DMS153 treated with DMSO at 0.1 percent for 48 hours (cell line): ENCODE results near the gene CDH22.

Experiments
- DNase-seq: peaks from one replicate; lab custom pipeline; 2025; ENCODE audit not compliant: unreplicated experiment; lab: John Stamatoyannopoulos, UW

CDH22 gene

GRCh38 chr20:46200582-46201570 is 107.4 kb downstream of the CDH22 start:
- DNase-seq = no peak

DNA sequence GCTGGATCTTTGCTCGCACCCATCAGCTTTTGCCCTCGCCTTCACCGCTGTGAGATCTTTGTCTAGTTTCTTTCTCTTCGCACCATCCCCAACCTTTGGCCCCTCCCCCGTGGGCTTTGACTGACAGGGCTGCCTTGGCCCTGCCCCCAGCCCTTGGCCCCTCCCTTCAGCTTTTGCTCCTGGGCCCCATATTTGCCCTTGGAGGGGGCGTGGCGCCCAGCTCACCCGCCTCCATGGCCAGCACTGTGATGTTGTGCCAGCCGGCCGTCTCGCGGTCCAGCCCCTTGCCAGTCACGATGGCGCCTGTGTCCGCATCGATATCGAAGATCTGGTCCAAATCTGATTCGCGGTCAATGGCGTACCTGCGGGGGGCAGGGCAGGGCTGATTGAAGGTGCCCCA is 109.1 kb downstream of the CDH22 start:
- no peak for DNase-seq

DNA sequence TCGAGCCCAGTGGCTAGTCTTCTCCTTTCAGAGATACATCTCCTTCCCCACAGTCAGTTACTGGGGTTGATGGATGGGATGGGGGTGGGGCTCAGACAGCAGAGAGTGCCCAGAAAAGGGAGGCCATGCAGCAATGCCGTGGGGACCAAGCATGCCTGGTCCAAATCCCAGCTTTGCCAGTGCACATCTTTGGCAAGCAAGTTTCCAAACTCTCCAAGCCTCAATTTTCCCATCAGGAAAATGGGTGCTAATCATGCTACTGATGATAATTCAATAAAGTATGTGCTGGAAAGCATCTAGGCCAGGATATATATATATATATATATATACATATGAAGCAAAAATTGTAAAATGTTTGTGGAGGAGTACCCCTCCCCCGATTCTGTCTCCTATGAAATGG is 111.3 kb downstream of the CDH22 start:
- no peak for DNase-seq

- DNase-seq = no peak
These were observed 112.8 kb downstream of the CDH22 start for GRCh38 chr20:46195264-46196036.

DNA sequence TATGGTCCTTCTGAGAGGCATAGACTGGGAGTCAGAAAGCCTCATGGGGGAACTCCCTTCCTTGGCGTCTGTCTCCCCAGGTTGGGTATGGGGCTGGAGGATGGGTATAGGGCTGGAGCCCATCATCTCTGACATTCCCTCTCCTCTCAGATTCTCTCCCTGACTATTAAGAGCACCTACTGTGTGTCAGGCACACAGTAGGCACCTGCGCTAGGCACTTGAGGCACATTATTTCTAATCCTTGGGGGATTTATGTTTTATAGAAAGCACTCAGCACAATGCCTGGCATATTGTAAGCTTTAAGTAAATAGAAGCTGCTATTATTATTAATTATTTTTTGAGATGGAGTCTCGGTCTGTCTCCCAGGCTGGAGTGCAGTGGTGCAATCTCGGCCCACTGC is 113.9 kb downstream of the CDH22 start:
- no peak for DNase-seq

GRCh38 chr20:46192376-46192944 is 115.8 kb downstream of the CDH22 start:
- no peak for DNase-seq

DNA sequence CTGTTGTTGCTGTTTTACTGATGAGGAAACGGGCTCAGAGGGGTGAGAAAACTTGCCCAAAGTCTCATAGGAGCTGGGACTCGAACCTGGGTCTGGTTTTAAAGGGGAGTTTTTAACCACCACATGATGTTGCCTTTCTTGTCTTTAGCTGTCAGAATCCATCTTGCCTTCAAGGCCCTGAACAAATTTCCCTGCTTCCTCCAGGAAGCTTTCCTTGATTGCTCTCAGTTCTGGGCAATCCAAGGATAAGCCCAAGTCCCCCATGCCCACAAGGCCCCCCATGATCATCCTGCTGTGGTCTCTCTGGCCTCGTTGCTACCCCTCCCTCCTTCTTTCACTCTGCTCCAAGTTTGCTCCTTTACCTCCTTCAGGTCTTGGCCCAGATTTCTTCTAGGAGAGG is 116.7 kb downstream of the CDH22 start:
- no peak for DNase-seq

DNA sequence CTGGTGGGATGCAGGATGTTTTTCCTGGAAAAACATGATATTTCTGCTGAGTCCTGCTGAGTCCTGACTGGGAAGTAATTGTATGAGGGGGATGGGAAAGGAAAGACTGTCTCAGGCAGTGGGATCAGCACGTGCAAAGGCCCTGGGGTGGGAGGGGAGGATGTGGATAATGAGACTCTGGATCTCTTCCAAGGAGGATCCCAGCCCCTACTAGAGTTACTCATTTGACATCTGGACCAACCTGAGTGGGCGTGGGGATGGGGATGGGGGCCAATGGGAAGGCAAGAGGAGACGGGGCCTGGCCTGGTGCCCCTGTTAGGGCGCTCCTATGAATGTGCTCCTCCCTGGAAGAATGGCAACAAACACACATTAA is 117.1 kb downstream of the CDH22 start:
- no peak for DNase-seq

DNA sequence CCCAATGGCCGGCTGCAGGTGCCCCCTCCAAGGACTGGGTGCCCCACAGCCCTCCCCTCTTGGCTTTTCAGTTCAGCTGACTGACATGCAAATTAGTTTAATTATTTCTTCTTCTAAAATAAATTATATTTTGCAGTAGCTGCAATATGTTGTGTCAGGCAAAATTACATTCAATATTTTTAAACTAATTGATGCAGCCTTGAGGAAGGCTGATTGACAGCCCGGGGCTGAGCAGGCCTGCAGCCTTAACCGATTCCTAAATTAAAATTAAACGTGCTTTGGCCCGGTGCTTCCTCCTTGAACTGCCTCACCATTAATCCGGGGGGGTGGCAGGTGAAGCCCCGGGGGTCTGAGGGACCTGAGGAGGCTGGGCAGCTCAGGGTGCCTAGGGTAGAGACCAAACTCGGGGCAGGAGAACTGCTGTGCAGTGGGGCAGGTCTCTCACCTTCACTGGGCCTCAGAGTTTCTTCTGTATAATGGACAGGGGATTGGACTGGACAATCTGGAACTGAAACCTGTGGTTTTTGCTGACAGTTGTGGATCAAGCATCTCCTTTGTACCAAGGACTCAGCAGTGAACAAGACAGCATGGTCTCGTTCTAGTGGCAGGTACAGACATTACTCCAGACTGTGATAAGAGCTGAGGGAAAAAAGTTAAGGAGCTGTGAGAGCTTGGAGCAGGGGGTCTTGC is 117.7 kb downstream of the CDH22 start:
- DNase-seq = no peak

DNA sequence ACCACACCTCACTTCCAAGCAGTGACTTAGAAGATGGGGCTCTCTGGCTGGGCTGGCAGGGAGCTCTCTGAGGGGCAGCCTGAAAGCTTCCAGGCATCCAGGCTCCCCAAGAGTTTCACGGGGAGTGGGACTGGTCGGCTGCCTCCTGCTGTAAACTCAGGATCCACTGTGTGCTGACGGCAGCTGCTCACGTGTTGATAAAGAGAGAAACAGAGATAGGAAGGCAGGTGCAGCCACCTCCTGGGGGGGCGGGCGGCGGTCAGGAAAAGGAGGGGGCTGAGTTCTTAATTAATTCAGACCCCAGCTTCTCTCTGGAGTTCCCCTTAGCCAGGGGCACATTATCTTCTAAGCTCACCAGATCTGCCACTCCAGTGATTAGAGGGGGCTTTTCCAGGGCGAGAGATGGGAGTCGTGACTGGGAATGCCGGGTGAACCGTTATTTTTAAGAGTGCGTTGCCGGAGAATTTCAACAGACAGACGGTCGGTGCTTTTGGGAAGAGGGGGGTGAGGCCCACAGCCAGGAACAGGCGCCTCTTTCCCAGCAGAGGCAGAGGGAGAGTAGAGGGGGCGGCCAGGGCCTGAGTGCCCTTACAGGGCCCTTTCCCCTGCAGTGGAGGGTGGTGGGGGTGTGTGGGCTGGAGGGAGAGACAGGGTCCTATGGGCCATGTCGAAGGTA is 119.3 kb downstream of the CDH22 start:
- no peak for DNase-seq

DNA sequence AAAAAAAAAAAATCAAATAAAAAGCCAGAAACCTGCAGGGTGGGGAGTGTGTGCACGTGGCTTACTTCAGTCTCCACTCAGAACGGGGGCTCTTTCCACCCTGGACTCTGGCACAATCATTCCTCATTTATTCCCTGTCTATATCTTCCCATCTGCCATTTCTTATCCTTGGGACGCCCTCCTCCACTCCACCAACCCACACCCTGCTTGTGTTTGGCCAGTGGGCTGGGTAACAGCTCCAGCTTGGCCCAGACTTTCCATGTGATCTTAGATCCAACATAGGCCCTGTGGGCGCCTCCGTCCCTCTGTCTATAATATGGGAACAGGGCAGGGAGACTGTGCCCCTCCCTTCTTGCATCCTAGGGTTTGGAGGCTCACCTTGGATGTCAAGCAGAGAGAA is 122.1 kb downstream of the CDH22 start:
- no peak for DNase-seq

DNA sequence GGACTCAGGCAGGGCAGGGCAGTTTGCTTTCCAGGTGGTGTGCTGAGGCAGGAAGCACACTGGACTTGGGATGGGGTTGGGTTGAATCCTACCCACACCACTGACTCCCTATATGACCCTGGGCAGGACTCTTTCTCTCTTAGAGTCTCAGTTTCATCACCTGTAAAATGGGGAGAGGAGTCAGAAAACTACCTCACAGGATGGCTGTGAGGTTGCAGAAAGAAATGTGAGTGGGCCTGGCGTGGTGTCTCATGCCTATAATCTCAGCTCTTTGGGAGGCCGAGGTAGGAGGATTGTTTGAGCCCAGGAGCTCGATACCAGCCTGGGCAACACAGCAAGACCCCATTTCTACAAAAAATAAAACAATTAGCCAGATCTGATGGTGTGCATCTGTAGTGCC is 122.9 kb downstream of the CDH22 start:
- no peak for DNase-seq

DNA sequence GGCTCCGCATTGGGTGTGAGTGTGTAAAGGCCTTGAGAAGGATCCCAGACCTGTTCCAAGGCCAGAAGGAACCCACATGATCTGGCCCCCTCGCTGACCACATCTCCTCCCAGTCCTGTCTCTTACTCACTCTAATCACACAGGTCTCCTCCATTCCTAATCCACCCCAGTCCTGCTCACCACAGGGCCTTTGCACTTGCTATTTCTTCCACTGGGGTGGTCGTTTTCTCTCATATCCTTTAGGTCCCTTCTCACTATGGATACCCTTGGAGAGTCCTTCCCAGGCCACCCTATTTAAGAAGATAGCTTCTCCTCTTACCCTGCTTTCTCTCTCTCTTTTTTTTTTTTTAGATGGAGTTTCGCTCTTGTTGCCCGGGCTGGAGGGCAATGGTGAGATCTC is 124.5 kb downstream of the CDH22 start:
- no peak for DNase-seq

- DNase-seq = no peak
These were observed 125.8 kb downstream of the CDH22 start for GRCh38 chr20:46182276-46183200.

GRCh38 chr20:46179862-46180261 is 128.4 kb downstream of the CDH22 start:
- DNase-seq = no peak

DNA sequence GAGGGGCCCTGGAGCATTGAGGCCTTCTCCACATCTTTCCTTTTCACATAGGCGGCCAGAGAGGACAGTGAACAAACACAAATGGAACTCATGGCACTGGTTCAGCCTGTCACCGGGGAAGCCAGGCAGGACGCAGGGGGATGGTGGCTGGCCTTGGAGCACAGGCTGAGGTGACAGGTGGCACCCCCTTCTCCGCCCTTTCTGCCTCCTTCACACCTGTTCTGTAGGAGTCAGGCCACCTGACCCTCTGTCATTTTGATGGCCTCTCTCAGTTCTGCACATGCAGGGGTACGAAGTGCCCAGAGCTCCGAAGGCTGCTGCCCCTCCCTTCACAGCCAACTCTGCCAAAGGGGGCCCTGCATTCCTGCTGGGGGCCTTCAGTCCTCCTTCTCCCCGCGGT is 129.4 kb downstream of the CDH22 start:
- DNase-seq = no peak

GRCh38 chr20:46177768-46178167 is 130.5 kb downstream of the CDH22 start:
- no peak for DNase-seq

DNA sequence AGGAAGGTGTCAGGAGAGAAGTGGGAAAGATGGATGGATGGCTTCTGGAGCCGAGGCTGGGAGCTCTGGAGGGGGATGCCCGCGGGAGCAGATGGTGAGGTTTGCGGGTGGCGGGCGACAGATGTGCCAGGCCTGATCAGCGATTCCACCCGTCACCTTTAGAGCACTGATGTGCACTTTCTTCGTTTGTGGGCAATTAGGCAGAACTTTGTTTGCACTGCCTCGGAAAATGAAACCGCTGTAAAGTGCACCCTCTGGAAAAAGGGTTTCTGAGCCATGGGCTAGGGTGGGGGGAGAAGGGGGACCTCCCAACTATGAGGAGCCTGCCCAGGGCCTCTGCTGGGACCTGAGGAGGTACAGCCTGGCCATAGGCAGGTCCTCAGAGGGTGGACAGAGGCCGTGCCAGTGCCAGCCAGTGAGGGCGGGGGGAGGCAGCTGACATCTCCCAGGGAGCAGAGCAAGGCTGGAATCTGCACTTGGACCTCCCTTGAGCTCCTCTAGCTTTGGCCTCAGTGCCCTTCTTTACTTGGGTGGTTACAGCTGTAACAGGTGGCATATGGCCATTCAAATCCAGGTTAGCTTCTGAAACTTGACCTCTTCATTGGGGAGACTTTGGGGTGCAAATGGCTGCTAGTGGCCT is 131.4 kb downstream of the CDH22 start:
- DNase-seq = no peak

DNA sequence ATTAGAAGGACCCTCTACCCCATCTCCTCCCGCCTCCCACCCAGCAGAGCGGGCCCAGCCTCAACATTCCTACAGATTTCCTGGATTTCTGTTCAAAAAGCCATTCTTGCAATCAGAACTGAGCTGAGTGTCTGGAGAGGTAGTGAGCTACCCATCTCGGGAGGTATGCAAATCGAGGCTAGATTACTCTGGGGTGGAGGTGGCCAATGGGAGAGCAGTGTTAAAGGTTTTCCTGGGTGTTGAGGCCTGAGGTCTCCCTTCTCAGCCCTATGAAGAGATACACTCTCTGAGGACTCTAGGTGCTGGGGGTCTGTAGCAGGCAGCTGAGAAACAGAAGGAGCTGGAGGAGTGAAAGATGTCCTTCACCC is 133.2 kb downstream of the CDH22 start:
- no peak for DNase-seq
